ENCODE results near the gene FAM219A. TPM values are rescaled to one million over a fixed set of nuclear protein-coding genes. Genes with fewer than 3 reads are reported as not detected.

Gene FAM219A
- total RNA-seq, 6 experiments from 2014 or later: 21.6 to 23.6 (median 22.6) TPM

DNA sequence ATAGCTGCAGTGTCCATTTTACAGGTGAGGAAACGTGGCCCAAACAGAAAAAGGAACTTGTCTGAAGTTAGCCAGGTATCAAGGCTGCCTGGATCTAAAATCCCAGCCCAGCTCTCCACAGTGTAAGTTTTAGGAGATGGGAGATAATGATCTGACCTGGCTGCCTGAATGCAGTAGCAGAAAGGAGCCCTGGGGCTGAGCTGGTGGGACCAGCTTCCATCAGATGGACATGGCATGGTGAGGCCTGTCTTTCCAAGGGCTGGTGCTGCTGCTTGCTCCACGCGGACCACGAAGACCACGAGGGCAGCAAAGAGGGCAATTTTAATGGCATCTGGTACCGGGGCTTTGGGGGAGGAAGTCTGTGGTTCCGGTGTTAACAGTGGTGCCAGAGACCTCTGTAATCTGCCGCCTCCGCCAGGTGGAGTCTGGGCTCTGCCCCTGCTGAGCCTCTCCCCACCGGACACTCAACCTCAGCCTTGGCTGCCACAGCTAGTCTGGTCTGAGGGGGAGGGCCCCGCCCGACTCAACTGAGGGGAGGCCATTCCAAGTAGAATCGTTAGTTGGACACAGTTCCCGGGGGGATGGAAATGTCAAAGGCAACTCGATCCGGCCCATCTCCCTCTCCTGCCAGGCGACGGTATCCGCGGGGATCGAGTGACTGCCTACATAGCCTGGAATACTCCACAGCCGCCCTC is 82.3 kb downstream of the FAM219A start:
- peaks cover 10% of the 10 kb centered on the region for H3K4me1 Mint-ChIP-seq (ENCODE audit: low read depth)
- DNase-seq: no peak
- peaks cover 18% of the 10 kb centered on the region for H3K27me3 Mint-ChIP-seq (ENCODE audit: insufficient read depth)
- H3K27ac Mint-ChIP-seq: no peak overlapping the region
- peak overlapping the region; percentile 90 for H3K4me3 Mint-ChIP-seq
- TF ChIP-seq, protein P1, sequence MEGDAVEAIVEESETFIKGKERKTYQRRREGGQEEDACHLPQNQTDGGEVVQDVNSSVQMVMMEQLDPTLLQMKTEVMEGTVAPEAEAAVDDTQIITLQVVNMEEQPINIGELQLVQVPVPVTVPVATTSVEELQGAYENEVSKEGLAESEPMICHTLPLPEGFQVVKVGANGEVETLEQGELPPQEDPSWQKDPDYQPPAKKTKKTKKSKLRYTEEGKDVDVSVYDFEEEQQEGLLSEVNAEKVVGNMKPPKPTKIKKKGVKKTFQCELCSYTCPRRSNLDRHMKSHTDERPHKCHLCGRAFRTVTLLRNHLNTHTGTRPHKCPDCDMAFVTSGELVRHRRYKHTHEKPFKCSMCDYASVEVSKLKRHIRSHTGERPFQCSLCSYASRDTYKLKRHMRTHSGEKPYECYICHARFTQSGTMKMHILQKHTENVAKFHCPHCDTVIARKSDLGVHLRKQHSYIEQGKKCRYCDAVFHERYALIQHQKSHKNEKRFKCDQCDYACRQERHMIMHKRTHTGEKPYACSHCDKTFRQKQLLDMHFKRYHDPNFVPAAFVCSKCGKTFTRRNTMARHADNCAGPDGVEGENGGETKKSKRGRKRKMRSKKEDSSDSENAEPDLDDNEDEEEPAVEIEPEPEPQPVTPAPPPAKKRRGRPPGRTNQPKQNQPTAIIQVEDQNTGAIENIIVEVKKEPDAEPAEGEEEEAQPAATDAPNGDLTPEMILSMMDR (IDR thresholded peaks at IDR 0.05): no peak
- peaks cover 3% of the 10 kb centered on the region; the same call in 1 of the 2 replicates for H3K9me3 Mint-ChIP-seq
- H3K36me3 Mint-ChIP-seq (ENCODE audit: low read depth): no peaks in the 10 kb centered on the region

DNA sequence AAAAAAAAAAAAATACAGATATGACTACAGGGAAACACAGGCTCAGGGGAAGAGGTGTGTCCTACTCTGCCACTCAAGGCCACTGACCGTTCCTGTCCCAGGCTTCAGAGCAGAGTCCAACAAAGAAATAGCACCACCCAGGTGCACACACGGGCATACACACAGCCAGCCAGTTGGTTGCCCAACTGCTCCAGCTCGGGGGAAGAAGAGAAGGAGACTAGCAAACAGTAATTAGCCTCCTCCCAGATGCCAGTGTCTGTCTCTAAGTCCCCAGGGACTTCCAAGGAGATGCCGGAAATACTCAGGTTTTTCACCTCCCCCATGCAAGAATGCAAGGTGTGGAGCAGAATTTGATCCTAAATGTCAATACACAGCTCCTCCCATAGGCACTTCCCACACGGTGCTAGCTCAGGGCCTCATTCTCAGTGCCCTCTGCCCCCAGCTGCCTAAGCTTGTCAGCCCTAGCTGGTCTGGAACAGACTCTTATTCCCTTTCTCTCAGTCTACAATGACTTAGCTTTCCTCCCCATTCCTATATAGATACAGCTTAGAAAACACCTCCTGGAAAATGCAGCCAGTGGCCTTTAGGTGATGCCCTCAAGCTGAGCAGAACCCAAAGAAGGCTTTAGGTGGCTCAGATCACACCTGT is 83.3 kb downstream of the FAM219A start:
- Mint-ChIP-seq H3K4me3 (no peak overlapping the region), H3K27me3 (ENCODE audit: insufficient read depth) (peaks cover 18% of the 10 kb centered on the region), H3K4me1 (ENCODE audit: low read depth) (peaks cover 10% of the 10 kb centered on the region), H3K9me3 (peaks cover 5% of the 10 kb centered on the region), H3K36me3 (ENCODE audit: low read depth) (no peaks in the 10 kb centered on the region), H3K27ac (no peak overlapping the region)
- DNase-seq: no peak
- TF ChIP-seq, protein P1 (IDR thresholded peaks at IDR 0.05): no peak

DNA sequence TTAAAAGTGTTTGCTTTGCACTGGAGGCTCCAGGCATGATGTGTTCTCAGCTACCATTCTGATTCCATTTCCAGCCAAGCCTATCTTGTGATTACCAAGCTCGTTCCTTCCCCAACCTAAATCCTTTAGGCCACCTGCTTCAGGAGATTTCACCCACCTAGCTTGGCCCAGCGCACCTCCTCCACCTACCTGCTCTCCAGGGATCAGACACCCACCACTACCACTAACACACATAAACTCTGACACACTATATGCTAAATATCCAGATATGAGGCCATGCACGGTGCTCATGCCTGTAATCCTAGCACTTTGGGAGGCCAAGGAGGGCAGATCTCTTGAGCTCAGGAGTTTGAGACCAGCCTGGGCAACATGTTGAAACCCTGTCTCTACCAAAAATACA is 84.0 kb downstream of the FAM219A start:
- TF ChIP-seq, protein P1 (IDR thresholded peaks at IDR 0.05): no peak
- Mint-ChIP-seq H3K4me1 (ENCODE audit: low read depth) (peaks cover 4% of the 10 kb centered on the region), H3K27ac (no peak overlapping the region), H3K9me3 (peaks cover 5% of the 10 kb centered on the region), H3K36me3 (ENCODE audit: low read depth) (no peaks in the 10 kb centered on the region), H3K27me3 (ENCODE audit: insufficient read depth) (peaks cover 17% of the 10 kb centered on the region), H3K4me3 (no peak overlapping the region)
- no peak for DNase-seq

DNA sequence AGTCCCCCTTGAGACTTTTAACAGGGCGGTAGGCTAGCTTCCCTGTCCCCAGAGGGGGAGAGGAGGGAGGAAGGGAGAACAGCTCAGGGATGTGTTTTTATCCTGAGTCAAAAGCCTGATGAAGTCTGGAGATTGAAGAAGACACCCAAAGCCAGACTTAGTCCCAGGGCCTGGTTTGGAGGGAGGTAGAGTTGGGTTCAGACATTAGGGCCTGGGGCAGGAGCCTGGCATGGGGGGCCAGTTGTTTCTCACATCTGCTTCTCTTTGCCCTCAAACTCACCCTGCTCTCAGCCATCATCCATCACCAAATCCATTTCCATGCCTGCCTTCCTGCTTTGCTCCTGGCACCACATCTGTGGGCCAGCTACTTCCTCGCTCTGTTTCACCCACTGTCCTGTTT is 84.6 kb downstream of the FAM219A start:
- no peak for DNase-seq
- Mint-ChIP-seq H3K27ac (no peak overlapping the region), H3K27me3 (ENCODE audit: insufficient read depth) (peaks cover 15% of the 10 kb centered on the region), H3K4me3 (no peak overlapping the region), H3K9me3 (peaks cover 10% of the 10 kb centered on the region), H3K4me1 (ENCODE audit: low read depth) (no peaks in the 10 kb centered on the region), H3K36me3 (ENCODE audit: low read depth) (peaks cover 4% of the 10 kb centered on the region)
- TF ChIP-seq, protein P1 (IDR thresholded peaks at IDR 0.05): no peak

DNA sequence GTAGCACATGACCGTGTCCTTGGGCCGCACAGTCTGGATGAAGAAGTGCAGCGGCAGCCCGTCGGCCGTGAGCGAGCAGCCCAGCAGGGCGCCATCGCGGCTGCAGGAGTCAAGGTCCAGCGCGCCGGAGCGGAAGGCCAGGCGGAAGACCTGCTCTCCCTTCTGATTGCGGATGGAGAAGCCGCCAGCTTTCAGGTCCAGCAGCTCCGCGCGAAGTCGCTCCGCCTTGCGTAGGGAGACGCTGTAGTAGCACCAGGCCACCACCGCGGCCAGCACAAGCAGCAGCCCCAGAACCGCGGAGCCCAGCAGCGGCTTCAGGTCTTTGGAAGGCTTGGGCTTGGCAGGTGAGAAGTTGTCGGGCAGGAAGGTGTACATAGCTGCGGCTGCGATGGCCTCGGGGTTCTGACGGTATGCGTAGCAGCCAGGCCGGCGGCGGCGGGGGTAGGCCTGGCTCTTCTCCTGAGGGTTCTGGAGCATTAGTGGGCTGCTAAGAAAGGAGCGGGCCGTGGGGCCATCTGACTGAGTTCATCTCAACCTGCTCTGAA is 85.8 kb downstream of the FAM219A start:
- Mint-ChIP-seq H3K9me3 (peaks cover 17% of the 10 kb centered on the region), H3K36me3 (ENCODE audit: low read depth) (peaks cover 10% of the 10 kb centered on the region), H3K4me1 (ENCODE audit: low read depth) (no peaks in the 10 kb centered on the region), H3K27ac (no peak overlapping the region), H3K27me3 (ENCODE audit: insufficient read depth) (peaks cover 11% of the 10 kb centered on the region), H3K4me3 (no peak overlapping the region)
- DNase-seq: no peak
- TF ChIP-seq, protein P1 (IDR thresholded peaks at IDR 0.05): no peak
